Ishikawa (cell line): Measurements from ENCODE around the gene HEATR3.

Source experiments
- CEBPB ChIP-seq: IDR thresholded peaks from 2 replicates; pipeline ENCODE4 v1.6.1; 2012
- CREB1 ChIP-seq: IDR thresholded peaks from 2 replicates; pipeline ENCODE4 v1.6.1; 2012; ENCODE audit warnings: low read depth
- EGR1 ChIP-seq: IDR thresholded peaks from 2 replicates; pipeline ENCODE4 v1.6.1; 2012
- EP300 ChIP-seq: IDR thresholded peaks from 2 replicates; pipeline ENCODE4 v1.6.1; 2012; ENCODE audit warnings: borderline replicate concordance
- FOXM1 ChIP-seq: IDR thresholded peaks from 2 replicates; pipeline ENCODE4 v1.6.1; 2012; ENCODE audit warnings: low read depth, borderline replicate concordance
- NFIC ChIP-seq: IDR thresholded peaks from 2 replicates; pipeline ENCODE4 v1.6.1; 2012
- RAD21 ChIP-seq: IDR thresholded peaks from 2 replicates; pipeline ENCODE4 v1.6.1; 2012; ENCODE audit warnings: low read depth
- TAF1 ChIP-seq: IDR thresholded peaks from 2 replicates; pipeline ENCODE4 v1.6.1; 2012; ENCODE audit warnings: low read depth, mild to moderate bottlenecking
- TCF12 ChIP-seq: IDR thresholded peaks from 2 replicates; pipeline ENCODE4 v1.6.1; 2012; ENCODE audit warnings: low read depth
- TEAD4 ChIP-seq: IDR thresholded peaks from 2 replicates; pipeline ENCODE4 v1.6.1; 2012
- YY1 ChIP-seq: IDR thresholded peaks from 2 replicates; pipeline ENCODE4 v1.6.1; 2012; ENCODE audit warnings: low read depth
- ZBTB7A ChIP-seq: IDR thresholded peaks from 2 replicates; pipeline ENCODE4 v1.6.1; 2012; ENCODE audit warnings: low read depth
- TF ChIP-seq, protein P1 (sequence below): IDR thresholded peaks from 2 replicates; pipeline ENCODE4 v1.6.1; 2012
- TF ChIP-seq, protein P2 (sequence below): IDR thresholded peaks from 2 replicates; pipeline ENCODE4 v1.6.1; 2012; ENCODE audit warnings: low read depth, mild to moderate bottlenecking
- TF ChIP-seq, protein P3 (sequence below): IDR thresholded peaks from 2 replicates; pipeline ENCODE4 v1.6.1; 2012

Gene HEATR3

DNA sequence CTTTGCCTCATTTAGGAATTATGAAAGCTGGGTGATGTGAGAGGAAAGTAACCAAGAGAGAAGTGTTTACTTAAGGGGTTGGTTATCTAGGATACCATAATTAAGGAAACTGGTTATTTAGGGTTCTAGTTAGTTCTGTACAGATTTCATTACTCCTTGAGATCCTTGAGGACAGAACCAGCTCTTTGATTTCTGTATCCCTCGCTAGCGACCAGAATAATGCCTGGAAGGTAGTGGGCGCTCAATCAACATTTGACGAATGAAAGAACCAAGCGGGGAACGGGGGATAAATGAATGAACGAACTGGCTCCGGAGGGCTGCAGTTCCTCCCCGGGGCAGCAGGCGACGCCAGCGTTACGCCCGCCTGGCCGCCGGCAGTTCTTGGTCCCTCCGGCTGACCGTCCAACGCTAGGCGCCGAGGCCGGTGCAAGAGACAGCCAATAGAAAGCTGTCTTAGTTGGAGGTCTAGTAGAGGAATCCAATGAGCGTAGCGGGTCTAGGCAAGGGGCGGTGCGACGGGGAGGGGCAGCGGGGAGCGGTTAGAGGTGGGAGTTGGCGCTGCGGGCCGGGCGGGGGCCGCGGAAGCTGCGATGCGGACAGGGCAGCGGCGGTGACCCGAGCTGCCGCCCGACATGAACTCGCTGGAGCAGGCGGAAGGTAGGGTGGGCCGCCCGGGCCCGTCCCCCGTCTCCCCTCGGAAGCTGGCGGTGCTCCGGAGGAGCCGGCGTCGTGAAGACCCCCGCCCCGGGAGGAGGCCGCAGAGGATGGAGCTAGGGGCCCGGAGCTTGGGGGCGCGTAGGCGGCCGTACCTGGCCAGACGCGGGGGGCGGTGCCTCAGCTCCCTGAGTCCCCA is 40.9 kb upstream of the HEATR3 start, which contains the start of gene CNEP1R1:
Gene CNEP1R1, plus strand, starts transcription at position 542 of the 853 bp plus-strand sequence. Its CDS starts 91 bp downstream, at position 633.
- peak; percentile 46 for TF ChIP-seq YY1
- peak; percentile 27; the same call in 1 of the 2 replicates for TF ChIP-seq FOXM1
- TF ChIP-seq, protein P1, sequence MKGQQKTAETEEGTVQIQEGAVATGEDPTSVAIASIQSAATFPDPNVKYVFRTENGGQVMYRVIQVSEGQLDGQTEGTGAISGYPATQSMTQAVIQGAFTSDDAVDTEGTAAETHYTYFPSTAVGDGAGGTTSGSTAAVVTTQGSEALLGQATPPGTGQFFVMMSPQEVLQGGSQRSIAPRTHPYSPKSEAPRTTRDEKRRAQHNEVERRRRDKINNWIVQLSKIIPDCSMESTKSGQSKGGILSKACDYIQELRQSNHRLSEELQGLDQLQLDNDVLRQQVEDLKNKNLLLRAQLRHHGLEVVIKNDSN: peak; percentile 17; the same call in 1 of the 2 replicates
- TF ChIP-seq, protein P2, sequence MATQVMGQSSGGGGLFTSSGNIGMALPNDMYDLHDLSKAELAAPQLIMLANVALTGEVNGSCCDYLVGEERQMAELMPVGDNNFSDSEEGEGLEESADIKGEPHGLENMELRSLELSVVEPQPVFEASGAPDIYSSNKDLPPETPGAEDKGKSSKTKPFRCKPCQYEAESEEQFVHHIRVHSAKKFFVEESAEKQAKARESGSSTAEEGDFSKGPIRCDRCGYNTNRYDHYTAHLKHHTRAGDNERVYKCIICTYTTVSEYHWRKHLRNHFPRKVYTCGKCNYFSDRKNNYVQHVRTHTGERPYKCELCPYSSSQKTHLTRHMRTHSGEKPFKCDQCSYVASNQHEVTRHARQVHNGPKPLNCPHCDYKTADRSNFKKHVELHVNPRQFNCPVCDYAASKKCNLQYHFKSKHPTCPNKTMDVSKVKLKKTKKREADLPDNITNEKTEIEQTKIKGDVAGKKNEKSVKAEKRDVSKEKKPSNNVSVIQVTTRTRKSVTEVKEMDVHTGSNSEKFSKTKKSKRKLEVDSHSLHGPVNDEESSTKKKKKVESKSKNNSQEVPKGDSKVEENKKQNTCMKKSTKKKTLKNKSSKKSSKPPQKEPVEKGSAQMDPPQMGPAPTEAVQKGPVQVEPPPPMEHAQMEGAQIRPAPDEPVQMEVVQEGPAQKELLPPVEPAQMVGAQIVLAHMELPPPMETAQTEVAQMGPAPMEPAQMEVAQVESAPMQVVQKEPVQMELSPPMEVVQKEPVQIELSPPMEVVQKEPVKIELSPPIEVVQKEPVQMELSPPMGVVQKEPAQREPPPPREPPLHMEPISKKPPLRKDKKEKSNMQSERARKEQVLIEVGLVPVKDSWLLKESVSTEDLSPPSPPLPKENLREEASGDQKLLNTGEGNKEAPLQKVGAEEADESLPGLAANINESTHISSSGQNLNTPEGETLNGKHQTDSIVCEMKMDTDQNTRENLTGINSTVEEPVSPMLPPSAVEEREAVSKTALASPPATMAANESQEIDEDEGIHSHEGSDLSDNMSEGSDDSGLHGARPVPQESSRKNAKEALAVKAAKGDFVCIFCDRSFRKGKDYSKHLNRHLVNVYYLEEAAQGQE: no peak
- TF ChIP-seq CEBPB: no peak
- TF ChIP-seq, protein P3, sequence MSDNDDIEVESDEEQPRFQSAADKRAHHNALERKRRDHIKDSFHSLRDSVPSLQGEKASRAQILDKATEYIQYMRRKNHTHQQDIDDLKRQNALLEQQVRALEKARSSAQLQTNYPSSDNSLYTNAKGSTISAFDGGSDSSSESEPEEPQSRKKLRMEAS: peak; percentile 55
- no peak for TF ChIP-seq NFIC
- TF ChIP-seq EP300: no peak
- peak; percentile 64 for TF ChIP-seq TCF12
- TF ChIP-seq TEAD4: no peak
- peak; percentile 90 for TF ChIP-seq RAD21
- TF ChIP-seq ZBTB7A: no peak; the same call in 1 of the 2 replicates
- peak; percentile 56 for TF ChIP-seq TAF1
- TF ChIP-seq CREB1: no peak
- peak; percentile 53 for TF ChIP-seq EGR1

DNA sequence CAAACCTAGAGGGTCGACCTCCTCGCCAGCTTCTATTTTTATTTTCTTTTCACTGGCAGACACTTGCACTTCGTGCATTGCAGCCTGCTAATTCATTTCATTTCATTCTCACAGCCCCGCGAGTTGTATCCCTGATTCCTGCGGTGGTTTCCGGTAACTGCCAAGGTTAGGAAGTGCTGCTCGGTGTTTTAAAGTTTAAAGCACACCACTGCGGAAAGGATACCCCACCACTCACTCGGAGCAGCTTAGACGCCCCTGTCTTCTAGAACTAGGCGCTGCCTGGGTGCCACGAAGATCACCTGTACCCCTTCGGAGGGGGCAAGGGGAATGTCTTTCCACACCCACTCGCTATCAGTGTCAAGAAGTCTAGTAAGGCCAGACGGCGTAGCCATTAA is 40.2 kb upstream of the HEATR3 start:
- TF ChIP-seq TAF1: no peak
- TF ChIP-seq, protein P1: no peak
- no peak for TF ChIP-seq EP300
- no peak for TF ChIP-seq YY1
- TF ChIP-seq RAD21: no peak
- TF ChIP-seq EGR1: no peak
- TF ChIP-seq ZBTB7A: no peak
- TF ChIP-seq, protein P3: no peak
- no peak for TF ChIP-seq CREB1
- TF ChIP-seq NFIC: no peak
- TF ChIP-seq CEBPB: no peak
- TF ChIP-seq, protein P2: no peak
- TF ChIP-seq TEAD4: no peak
- no peak for TF ChIP-seq TCF12
- TF ChIP-seq FOXM1: no peak

DNA sequence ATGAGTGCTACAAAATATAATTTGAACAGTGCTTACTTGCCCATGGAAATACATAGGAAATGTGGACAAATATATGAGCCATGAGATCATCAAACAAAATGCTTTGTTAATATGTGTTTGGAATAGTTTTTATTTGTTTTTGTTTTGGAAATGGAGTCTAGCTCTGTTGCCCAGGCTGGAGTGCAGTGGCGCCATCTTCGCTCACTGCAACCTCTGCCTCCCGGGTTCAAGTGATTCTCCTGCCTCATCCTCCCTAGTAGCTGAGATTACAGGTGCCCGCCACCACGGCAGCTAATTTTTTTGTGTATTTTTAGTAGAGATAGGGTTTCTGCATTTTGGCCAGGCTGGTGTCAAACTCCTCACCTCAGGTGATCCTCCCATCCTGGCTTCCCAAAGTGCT is 37.9 kb upstream of the HEATR3 start:
- TF ChIP-seq FOXM1 (no peak), CREB1 (no peak), YY1 (no peak), TCF12 (no peak), EGR1 (no peak), TEAD4 (no peak), TAF1 (no peak)
- TF ChIP-seq, protein P3: no peak
- TF ChIP-seq, protein P1: no peak
- TF ChIP-seq, protein P2: no peak
